Mesenchymal stem cell (in vitro differentiated cells and primary cell): ENCODE data around the gene ERMAP.

ENCODE experiments used
- DNase-seq: peaks from one replicate; pipeline ENCODE4 v3.0.0-alpha.2; 2013
- H2AFZ ChIP-seq: one replicate; pipeline ENCODE4 v1.6.1; 2013; ENCODE audit warnings: low read depth, mild to moderate bottlenecking, control low read depth, inconsistent platforms, low read length, moderate library complexity
- H2AK5ac ChIP-seq: 2 replicates; pipeline ENCODE4 v1.6.1; 2013; ENCODE audit warnings: low read length, moderate library complexity, mild to moderate bottlenecking, inconsistent platforms; ENCODE audit not compliant: severe bottlenecking
- H2BK120ac ChIP-seq: one replicate; pipeline ENCODE4 v1.6.1; 2013; ENCODE audit warnings: low read depth, mild to moderate bottlenecking, inconsistent platforms, low read length, moderate library complexity
- H2BK12ac ChIP-seq, 2 experiments: one replicate each; pipeline ENCODE4 v1.6.1; 2013; ENCODE audit warnings: inconsistent platforms in 2 of 2, low read length in 2 of 2, mild to moderate bottlenecking in 2 of 2, moderate library complexity in 2 of 2, control low read depth in 1 of 2
- H2BK15ac ChIP-seq: one replicate; pipeline ENCODE4 v1.6.1; 2013; ENCODE audit warnings: mild to moderate bottlenecking, low read depth, inconsistent platforms; ENCODE audit not compliant: poor library complexity, severe bottlenecking
- H2BK5ac ChIP-seq: 2 replicates; pipeline ENCODE4 v1.6.1; 2013; ENCODE audit warnings: low read depth, mild to moderate bottlenecking, low read length, control low read depth, inconsistent platforms; ENCODE audit not compliant: poor library complexity, severe bottlenecking
- H3K14ac ChIP-seq, 2 experiments: one replicate each; pipeline ENCODE4 v1.6.1; 2013; ENCODE audit warnings: inconsistent platforms in 2 of 2, low read length in 2 of 2, control low read depth in 1 of 2, mild to moderate bottlenecking in 1 of 2, moderate library complexity in 1 of 2
- H3K18ac ChIP-seq, 2 experiments: one replicate each; pipeline ENCODE4 v1.6.1; 2013; ENCODE audit warnings: inconsistent platforms in 2 of 2, low read length in 2 of 2, control low read depth in 1 of 2, low read depth in 1 of 2, mild to moderate bottlenecking in 1 of 2
- H3K23ac ChIP-seq, 2 experiments: one replicate each; pipeline ENCODE4 v1.6.1; 2013; ENCODE audit warnings: inconsistent platforms in 2 of 2, low read length in 2 of 2, mild to moderate bottlenecking in 2 of 2, moderate library complexity in 2 of 2, control low read depth in 1 of 2
- H3K27ac ChIP-seq: 2 replicates; pipeline ENCODE4 v1.5.1; 2013; ENCODE audit warnings: mild to moderate bottlenecking, moderate library complexity, low read length, control low read depth, inconsistent platforms; ENCODE audit not compliant: poor library complexity, severe bottlenecking
- H3K27me3 ChIP-seq, 2 experiments: 2 replicates each; pipeline versions ENCODE4 v1.6.1 to v1.7.0; 2013; ENCODE audit warnings: low read length in 2 of 2, mild to moderate bottlenecking in 2 of 2, moderate library complexity in 2 of 2, control low read depth in 1 of 2, inconsistent platforms in 1 of 2; ENCODE audit not compliant: control insufficient read depth in 1 of 2, insufficient read depth in 1 of 2
- H3K36me3 ChIP-seq, 2 experiments: 2 replicates each; pipeline versions ENCODE4 v1.6.1 to v1.7.0; 2013; ENCODE audit warnings: low read length in 2 of 2, control low read depth in 1 of 2, inconsistent platforms in 1 of 2, low read depth in 1 of 2, mild to moderate bottlenecking in 1 of 2; ENCODE audit not compliant: insufficient read depth in 2 of 2, control insufficient read depth in 1 of 2
- H3K4ac ChIP-seq, 2 experiments: one replicate each; pipeline ENCODE4 v1.6.1; 2013; ENCODE audit warnings: inconsistent platforms in 2 of 2, low read length in 2 of 2, mild to moderate bottlenecking in 2 of 2, moderate library complexity in 2 of 2, control low read depth in 1 of 2, low read depth in 1 of 2
- H3K4me1 ChIP-seq: 2 replicates; pipeline ENCODE4 v1.6.1; 2013; ENCODE audit warnings: low read depth, low read length, control low read depth; ENCODE audit not compliant: control insufficient read depth, insufficient read depth
- H3K4me2 ChIP-seq: 2 replicates; pipeline ENCODE4 v1.6.1; 2013; ENCODE audit warnings: low read length, mild to moderate bottlenecking, inconsistent platforms; ENCODE audit not compliant: poor library complexity, severe bottlenecking
- H3K4me3 ChIP-seq, 2 experiments: 2 replicates each; pipeline versions ENCODE4 v1.5.1 to v1.7.0; 2013; ENCODE audit warnings: low read length in 2 of 2, mild to moderate bottlenecking in 2 of 2, control low read depth in 1 of 2, low read depth in 1 of 2; ENCODE audit not compliant: insufficient read depth in 1 of 2
- H3K79me1 ChIP-seq: replicated peaks from 2 replicates; pipeline ENCODE4 v1.6.1; 2013; ENCODE audit warnings: mild to moderate bottlenecking, control low read depth, low read length, inconsistent platforms; ENCODE audit not compliant: poor library complexity, severe bottlenecking
- H3K9ac ChIP-seq: 2 replicates; pipeline ENCODE4 v1.7.0; 2013; ENCODE audit warnings: mild to moderate bottlenecking, low read length, moderate library complexity
- H3K9me3 ChIP-seq: 2 replicates; pipeline ENCODE4 v1.7.0; 2013; ENCODE audit warnings: mild to moderate bottlenecking, low read length; ENCODE audit not compliant: control insufficient read depth
- H4K8ac ChIP-seq: one replicate; pipeline ENCODE4 v1.6.1; 2013; ENCODE audit warnings: inconsistent platforms, mild to moderate bottlenecking, low read length, moderate library complexity
- H4K91ac ChIP-seq: one replicate; pipeline ENCODE4 v1.6.1; 2013; ENCODE audit warnings: mild to moderate bottlenecking, low read length, inconsistent platforms
- WGBS: methylation state at CpG from one replicate; pipeline ENCODE4 v1.1.7; 2013; ENCODE audit warnings: mixed read lengths; 5-methylcytosine and 5-hydroxymethylcytosine counted together

Gene ERMAP

DNA sequence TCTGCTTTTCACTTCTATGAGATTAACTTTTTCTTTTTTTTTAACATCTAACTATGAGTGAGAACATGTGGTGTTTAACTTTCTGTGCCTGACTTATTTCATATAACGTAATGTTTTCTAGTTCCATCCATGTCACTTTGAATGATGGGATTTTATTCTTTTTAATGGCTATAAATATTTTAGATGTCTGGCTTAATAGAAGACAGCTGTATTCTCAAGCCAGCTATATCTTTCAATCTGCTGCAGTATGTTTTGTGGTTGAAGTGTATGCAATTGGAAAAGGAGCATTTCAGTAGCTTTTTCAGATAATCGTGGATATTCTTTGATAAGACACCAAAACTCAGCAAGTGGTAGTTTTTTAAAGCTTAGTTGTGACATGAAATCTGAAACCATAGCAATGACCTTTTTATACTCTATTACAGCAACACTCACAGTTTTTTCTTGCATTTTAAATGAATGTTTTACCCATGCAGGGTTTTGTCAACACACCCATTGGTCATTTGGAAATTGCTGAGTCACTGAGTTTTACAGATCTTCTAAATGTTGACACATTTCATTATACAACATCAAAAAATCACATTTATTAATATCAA lies 6.0 kb downstream of the ERMAP start:
- peak; percentile 46 for DNase-seq
- Histone ChIP-seq H3K23ac (no peak overlapping the region), H2BK120ac (no peak overlapping the region), H2AFZ (no peak overlapping the region), H3K18ac (no peak overlapping the region), H3K4me1 (peaks cover 1% of the 10 kb centered on the region), H3K4ac (no peak overlapping the region), H4K8ac (no peak overlapping the region), H2BK12ac (no peak overlapping the region), H2BK5ac (no peak overlapping the region), H2AK5ac (no peak overlapping the region), H3K27ac (no peak overlapping the region), H3K14ac (no peak overlapping the region), H3K9me3 (no peaks in the 10 kb centered on the region), H4K91ac (no peak overlapping the region), H3K4me2 (no peak overlapping the region), H2BK15ac (no peak overlapping the region), H3K27me3 (no peaks in the 10 kb centered on the region), H3K79me1 (peaks cover 19% of the 10 kb centered on the region), H3K9ac (peak overlapping the region; percentile 41), H3K36me3 (peaks cover 3 to 10% of the 10 kb centered on the region in 2 experiments), H3K4me3 (no peak overlapping the region)
- WGBS, result no CpG with 5 or more reads among the region's 2 CpGs

DNA sequence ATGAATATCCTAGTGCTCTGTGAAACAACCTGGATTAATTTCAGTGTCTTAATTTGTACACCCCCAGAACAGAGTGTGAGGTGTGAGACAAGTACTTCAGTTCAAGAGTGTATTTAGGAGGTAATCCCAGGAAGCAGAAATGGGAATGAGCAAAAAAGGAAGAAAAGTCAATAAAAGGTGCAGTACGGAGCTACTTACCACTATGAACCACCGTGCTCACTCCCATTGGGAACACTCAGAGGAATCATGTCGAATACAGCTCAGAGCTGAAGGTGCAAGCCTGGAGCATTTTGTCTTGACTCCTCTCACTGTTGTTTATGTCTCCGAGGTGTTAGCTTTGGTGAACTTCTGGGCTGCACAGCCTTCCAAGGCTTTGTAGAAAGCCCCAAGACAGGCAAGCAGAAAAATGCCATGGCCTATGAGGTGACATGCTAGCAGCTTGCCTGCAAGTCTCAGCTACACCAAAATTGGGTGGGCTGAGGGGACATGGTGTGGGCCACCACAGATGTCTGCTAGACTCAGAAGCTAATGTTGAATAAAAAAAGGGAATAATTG lies 7.6 kb downstream of the ERMAP start:
- Histone ChIP-seq H3K23ac (no peak overlapping the region), H2BK15ac (no peak overlapping the region), H2AK5ac (peak overlapping the region; percentile 18), H3K4ac (no peak overlapping the region), H2BK12ac (peak overlapping the region in 1 of 2 experiments; percentile 10), H3K14ac (no peak overlapping the region), H3K79me1 (peaks cover 11% of the 10 kb centered on the region), H2AFZ (no peak overlapping the region), H3K36me3 (peaks cover 3 to 25% of the 10 kb centered on the region in 2 experiments), H2BK120ac (no peak overlapping the region), H3K18ac (no peak overlapping the region), H3K4me2 (no peak overlapping the region), H2BK5ac (no peak overlapping the region), H3K4me1 (no peaks in the 10 kb centered on the region), H3K27ac (no peak overlapping the region), H3K9me3 (no peaks in the 10 kb centered on the region), H4K91ac (no peak overlapping the region), H4K8ac (no peak overlapping the region), H3K27me3 (no peaks in the 10 kb centered on the region), H3K9ac (no peak overlapping the region), H3K4me3 (no peak overlapping the region)
- no peak for DNase-seq
- WGBS, result 93% methylated on average over 4 of the region's 4 CpGs

- Histone ChIP-seq H3K9ac (no peak overlapping the region), H2BK120ac (no peak overlapping the region), H3K4me1 (no peaks in the 10 kb centered on the region), H3K27ac (no peak overlapping the region), H3K23ac (no peak overlapping the region), H3K36me3 (peaks cover 5 to 32% of the 10 kb centered on the region in 2 experiments), H2BK5ac (no peak overlapping the region), H3K4me3 (no peak overlapping the region), H2BK15ac (no peak overlapping the region), H2BK12ac (no peak overlapping the region), H3K79me1 (peaks cover 11% of the 10 kb centered on the region), H3K14ac (no peak overlapping the region), H2AFZ (no peak overlapping the region), H3K18ac (no peak overlapping the region), H3K9me3 (no peaks in the 10 kb centered on the region), H3K27me3 (no peaks in the 10 kb centered on the region), H4K91ac (no peak overlapping the region), H3K4me2 (no peak overlapping the region), H4K8ac (no peak overlapping the region), H3K4ac (no peak overlapping the region), H2AK5ac (no peak overlapping the region)
- 85% methylated on average over 9 of the region's 10 CpGs for WGBS
- no peak for DNase-seq
These were observed 8.3 kb downstream of the ERMAP start for GRCh38 chr1:42825036-42825851.

- Histone ChIP-seq H4K8ac (no peak overlapping the region), H3K18ac (no peak overlapping the region), H2BK15ac (no peak overlapping the region), H3K4me3 (no peak overlapping the region), H2BK12ac (no peak overlapping the region), H4K91ac (no peak overlapping the region), H3K9me3 (no peaks in the 10 kb centered on the region), H3K4me2 (no peak overlapping the region), H2BK5ac (no peak overlapping the region), H2AFZ (no peak overlapping the region), H2AK5ac (no peak overlapping the region), H3K4me1 (no peaks in the 10 kb centered on the region), H3K23ac (no peak overlapping the region), H3K79me1 (no peaks in the 10 kb centered on the region), H3K27ac (no peak overlapping the region), H3K14ac (no peak overlapping the region), H3K36me3 (peaks cover 17 to 56% of the 10 kb centered on the region in 2 experiments), H2BK120ac (no peak overlapping the region), H3K4ac (no peak overlapping the region), H3K27me3 (no peaks in the 10 kb centered on the region), H3K9ac (no peak overlapping the region)
- 90% methylated on average over 17 of the region's 17 CpGs for WGBS
- no peak for DNase-seq
These were observed 13.7 kb downstream of the ERMAP start for GRCh38 chr1:42830631-42831030.
